Activated CD4-positive, alpha-beta memory T cell treated with anti-CD3 and anti-CD28 coated beads, Interleukin-2, amount 10 ng/mL, durations not matched to agents 7 days and 5 days (primary cell): ENCODE results near the gene CATSPERD. TPM values are rescaled to one million over a fixed set of nuclear protein-coding genes. Genes with fewer than 3 reads are reported as not detected.

Experiments used
- CTCF ChIA-PET: fragments of 350-600 bp; sonication (Branson Sonifier 250); formaldehyde crosslinking; loops from one replicate; lab custom pipeline; 2021; ENCODE audit warnings: antibody characterized with exemption, inconsistent platforms; lab: Charles Lee
- POLR2A ChIA-PET: fragments of 350-600 bp; sonication (Branson Sonifier 250); formaldehyde crosslinking; loops from one replicate; lab custom pipeline; 2021; ENCODE audit warnings: antibody characterized with exemption; lab: Charles Lee
- DNase-seq: peaks from one replicate; pipeline ENCODE4 v3.0.0-alpha.2; 2020
- H3K27ac Mint-ChIP-seq: one replicate; pipeline ENCODE4 v1.8.0; 2021; ENCODE audit warnings: mild to moderate bottlenecking, mixed read lengths
- H3K27me3 Mint-ChIP-seq: one replicate; pipeline ENCODE4 v1.8.0; 2021; ENCODE audit warnings: mixed read lengths
- H3K36me3 Mint-ChIP-seq: one replicate; pipeline ENCODE4 v1.8.0; 2021; ENCODE audit warnings: low read depth, mixed read lengths
- H3K4me1 Mint-ChIP-seq: one replicate; pipeline ENCODE4 v1.8.0; 2021; ENCODE audit warnings: mixed read lengths
- H3K4me3 Mint-ChIP-seq: one replicate; pipeline ENCODE4 v1.8.0; 2021; ENCODE audit warnings: mild to moderate bottlenecking, mixed read lengths
- H3K9me3 Mint-ChIP-seq: one replicate; pipeline ENCODE4 v1.8.0; 2021; ENCODE audit warnings: mixed read lengths
- total RNA-seq, 2 experiments: library from RNA; stranded (reverse); gene quantifications; one replicate each; pipeline ENCODE4 v1.2.3, GENCODE V29; 2021

CATSPERD gene
- total RNA-seq, 2 experiments from 2014 or later, result not detected

DNA sequence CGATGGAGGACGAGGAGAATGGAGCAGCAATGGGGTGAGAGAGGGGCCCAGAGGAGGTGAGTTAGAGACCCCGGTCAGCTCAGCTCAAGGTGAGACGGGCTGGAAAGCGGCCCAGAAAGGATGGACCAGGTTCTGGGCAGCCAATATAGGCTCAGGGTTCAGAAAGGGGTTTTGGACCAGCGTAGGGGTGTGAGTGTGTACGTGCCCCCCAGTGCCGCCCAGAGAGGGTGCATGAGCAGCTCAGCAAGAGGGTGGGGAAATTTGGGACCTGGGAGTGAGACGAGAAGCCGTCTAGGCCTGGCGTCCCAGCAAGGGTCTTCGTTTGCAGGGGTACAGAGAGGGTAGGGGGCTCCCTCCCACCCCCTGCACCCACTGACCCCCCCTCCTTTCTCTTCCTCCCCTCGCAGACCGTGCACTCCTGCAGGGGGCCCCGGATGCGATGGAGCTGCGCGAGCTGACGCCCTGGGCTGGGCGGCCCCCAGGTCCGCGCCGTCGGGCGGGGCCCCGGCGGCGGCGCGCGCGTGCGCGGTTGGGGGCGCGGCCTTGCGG lies 107.0 kb downstream of the CATSPERD start:
- no peaks in the 10 kb centered on the region for H3K36me3 Mint-ChIP-seq
- H3K4me3 Mint-ChIP-seq, result peak overlapping the region; percentile 94
- CTCF ChIA-PET, result interaction anchor here (0.6 to 2.7 kb wide), 11 partner anchors 13 to 1581 kb away, joined by 3 to 58 read pairs (median 4); partner anchors contain the start of genes CATSPERD, DUS3L, LONP1 and NDUFA11
- no peaks in the 10 kb centered on the region for H3K9me3 Mint-ChIP-seq
- peak overlapping the region; percentile 85 for H3K27ac Mint-ChIP-seq
- DNase-seq, result no peak
- peaks cover 14% of the 10 kb centered on the region for H3K4me1 Mint-ChIP-seq
- H3K27me3 Mint-ChIP-seq, result no peaks in the 10 kb centered on the region
- POLR2A ChIA-PET, result interaction anchor here (0.6 to 3.3 kb wide), 20 partner anchors 11 to 1871 kb away, joined by 3 to 61 read pairs (median 6); partner anchors contain the start of genes CATSPERD, DUS3L, FUT6 and LONP1

DNA sequence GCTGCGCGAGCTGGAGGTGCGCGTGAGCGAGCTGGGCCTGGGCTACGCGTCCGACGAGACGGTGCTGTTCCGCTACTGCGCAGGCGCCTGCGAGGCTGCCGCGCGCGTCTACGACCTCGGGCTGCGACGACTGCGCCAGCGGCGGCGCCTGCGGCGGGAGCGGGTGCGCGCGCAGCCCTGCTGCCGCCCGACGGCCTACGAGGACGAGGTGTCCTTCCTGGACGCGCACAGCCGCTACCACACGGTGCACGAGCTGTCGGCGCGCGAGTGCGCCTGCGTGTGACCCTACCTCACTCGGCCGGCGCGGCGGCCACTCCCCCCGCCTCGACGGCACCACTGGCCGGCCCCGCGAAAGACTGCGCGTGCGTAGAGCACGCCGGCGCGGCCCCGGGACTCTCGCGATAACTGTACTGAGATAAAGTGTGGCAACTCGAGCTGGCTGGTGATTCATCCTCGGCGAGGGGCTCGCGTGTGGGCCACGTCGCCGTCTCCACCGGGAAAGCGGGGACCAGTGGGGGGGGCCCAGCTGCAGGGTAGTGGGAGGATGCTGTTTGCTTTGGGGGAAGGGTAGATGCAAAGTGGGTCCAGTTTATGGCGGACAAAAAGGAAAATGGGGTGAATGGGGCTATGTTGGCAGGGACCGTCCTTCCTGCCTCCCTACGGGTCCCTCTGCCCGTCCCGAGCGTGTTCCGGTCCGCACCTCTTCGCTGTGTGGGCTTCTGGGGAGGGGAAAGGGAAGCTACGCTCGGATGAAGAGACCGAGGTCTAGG lies 107.6 kb downstream of the CATSPERD start:
- POLR2A ChIA-PET, result interaction anchor here (0.6 to 3.3 kb wide), 34 partner anchors 11 to 1871 kb away, joined by 3 to 61 read pairs (median 4); partner anchors contain the start of genes CATSPERD, DUS3L, FUT6 and LONP1

More for the DNA sequence above, 107.6 kb downstream of the CATSPERD start:
- H3K36me3 Mint-ChIP-seq, result no peaks in the 10 kb centered on the region
- H3K4me1 Mint-ChIP-seq, result peaks cover 14% of the 10 kb centered on the region
- H3K27me3 Mint-ChIP-seq, result no peaks in the 10 kb centered on the region
- H3K4me3 Mint-ChIP-seq, result peak overlapping the region; percentile 94
- no peaks in the 10 kb centered on the region for H3K9me3 Mint-ChIP-seq
- peak overlapping the region; percentile 97 for H3K27ac Mint-ChIP-seq
- CTCF ChIA-PET, result interaction anchor here (0.6 to 2.7 kb wide), 12 partner anchors 12 to 1581 kb away, joined by 3 to 58 read pairs (median 4); partner anchors contain the start of genes CATSPERD, DUS3L, LONP1 and NDUFA11
- peak; percentile 97 for DNase-seq

Other genes with a start within 250 kb of the CATSPERD start
- under 1 TPM; 0.38 to 0.53 TPM for gene TINCR, start 152.7 kb upstream of the CATSPERD start, total RNA-seq
- gene SAFB2, start 97.9 kb upstream of the CATSPERD start, total RNA-seq, result 10 to 100 TPM; 90.5 to 90.7 TPM
- gene SAFB, start 97.6 kb upstream of the CATSPERD start, total RNA-seq, result 100 to 1,000 TPM; 124 to 126 TPM
- gene MICOS13, start 40.1 kb upstream of the CATSPERD start, total RNA-seq, result 10 to 100 TPM; 38.7 to 39.5 TPM
- gene HSD11B1L, start 39.6 kb upstream of the CATSPERD start, total RNA-seq, result 1 to 10 TPM; 2.5 to 3.2 TPM
- 1,000 to 10,000 TPM; 1,036 to 1,058 TPM for gene RPL36, start 30.3 kb upstream of the CATSPERD start, total RNA-seq
- gene LONP1, start 491 bp upstream of the CATSPERD start, total RNA-seq, result 100 to 1,000 TPM in 1 of 2 experiments, 10 to 100 TPM in 1; 98.7 to 106 TPM
- gene PRR22, start 64.1 kb downstream of the CATSPERD start, total RNA-seq, result 1 to 10 TPM; 2.3 to 2.4 TPM
- 10 to 100 TPM; 38.3 to 42.1 TPM for gene DUS3L, start 70.5 kb downstream of the CATSPERD start, total RNA-seq
- under 1 TPM; 0.20 to 0.43 TPM for gene NRTN, start 84.4 kb downstream of the CATSPERD start, total RNA-seq
- gene FUT6, start 119.1 kb downstream of the CATSPERD start, total RNA-seq, result not detected
- not detected for gene FUT3, start 130.8 kb downstream of the CATSPERD start, total RNA-seq
- gene FUT5, start 149.9 kb downstream of the CATSPERD start, total RNA-seq, result under 1 TPM in 1 of 2 experiments, not detected in 1; 0.23 TPM
- 100 to 1,000 TPM; 217 to 220 TPM for gene NDUFA11, start 183.2 kb downstream of the CATSPERD start, total RNA-seq
- 1 to 10 TPM; 7.6 to 7.9 TPM for gene VMAC, start 184.2 kb downstream of the CATSPERD start, total RNA-seq
- gene CAPS, start 193.6 kb downstream of the CATSPERD start, total RNA-seq, result 10 to 100 TPM; 11.8 to 12.5 TPM